ENCODE results near the gene IFNL1. TPM values are rescaled to one million over a fixed set of nuclear protein-coding genes. Genes with fewer than 3 reads are reported as not detected.

The IFNL1 gene
- total RNA-seq, 2 donors from 2014 or later = not detected

DNA sequence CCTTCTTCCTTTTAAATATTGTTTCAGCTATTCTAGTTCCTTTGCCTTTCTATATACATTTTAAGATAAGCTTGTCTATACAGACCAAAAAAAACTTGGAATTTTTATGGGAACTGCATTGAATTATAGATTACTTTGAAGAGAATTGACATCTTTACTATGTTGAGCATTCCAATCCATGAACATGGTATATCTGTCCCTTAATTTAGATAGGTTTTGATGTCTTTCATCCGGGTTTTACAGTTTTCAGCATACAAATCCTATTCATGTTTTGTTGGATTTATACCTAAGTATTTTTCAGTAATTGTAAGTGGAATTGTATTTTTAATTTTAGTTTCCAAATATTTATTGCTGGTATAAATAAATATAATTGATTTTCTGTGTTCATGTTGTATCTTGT lies 12.2 kb upstream of the IFNL1 start:
- H3K27ac Mint-ChIP-seq = no peak overlapping the region
- DNase-seq (no peak), ATAC-seq (no peak)
- peaks cover 5% of the 10 kb centered on the region for H3K36me3 Mint-ChIP-seq (ENCODE audit: low read depth)
- no peaks in the 10 kb centered on the region for H3K4me1 Mint-ChIP-seq
- no peak overlapping the region for H3K4me3 Mint-ChIP-seq
- H3K27me3 Mint-ChIP-seq = peaks cover 12% of the 10 kb centered on the region
- no peaks in the 10 kb centered on the region for H3K9me3 ChIP-seq (ENCODE audit: control insufficient read depth, low read length, poor library complexity, severe bottlenecking)

DNA sequence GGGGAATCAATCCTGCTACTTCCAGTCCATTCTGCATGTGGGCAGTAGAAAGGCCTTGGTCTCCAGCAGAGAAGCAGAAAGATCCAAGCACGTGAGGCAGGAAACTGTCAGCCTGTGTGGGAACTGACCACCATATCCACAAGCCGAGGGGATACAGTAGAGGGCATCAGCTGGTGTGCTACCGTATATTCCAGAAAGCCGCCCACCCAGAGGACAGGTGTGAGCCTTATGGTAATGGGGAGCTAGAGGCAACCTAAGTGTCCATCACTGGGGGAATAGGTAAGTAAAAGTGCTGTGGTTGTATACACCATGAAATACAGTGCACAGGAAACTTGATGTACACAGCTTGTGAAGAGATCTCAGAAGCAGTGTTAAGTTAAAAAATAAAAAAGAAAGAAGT lies 2.8 kb upstream of the IFNL1 start:
- Mint-ChIP-seq H3K4me3 (no peak overlapping the region), H3K4me1 (peaks cover 20% of the 10 kb centered on the region), H3K27ac (no peak overlapping the region), H3K27me3 (peaks cover 20% of the 10 kb centered on the region), H3K36me3 (ENCODE audit: low read depth) (no peaks in the 10 kb centered on the region)
- ATAC-seq (no peak), DNase-seq (no peak)
- no peaks in the 10 kb centered on the region for H3K9me3 ChIP-seq (ENCODE audit: control insufficient read depth, low read length, poor library complexity, severe bottlenecking)

DNA sequence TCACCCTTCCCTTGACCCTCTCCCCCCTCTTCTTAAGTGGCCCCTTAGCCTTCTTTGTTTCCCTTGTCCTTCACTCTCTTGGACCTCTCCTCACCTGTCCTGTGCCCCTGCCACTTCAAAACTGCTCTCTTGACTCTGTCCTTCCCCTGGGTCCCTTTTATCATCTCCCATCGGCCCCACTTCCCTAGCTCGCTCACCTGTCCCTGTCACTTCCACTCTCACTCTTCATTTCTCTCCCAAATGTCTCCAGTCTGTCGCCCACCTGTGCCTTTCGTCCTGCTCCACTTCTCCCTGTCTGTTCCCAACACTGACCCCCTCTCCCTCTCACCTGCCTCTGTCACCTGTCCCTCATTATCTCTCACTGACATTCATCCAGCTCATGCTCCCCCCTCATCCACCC lies 699 bp downstream of the IFNL1 start:
- peaks cover 24% of the 10 kb centered on the region for H3K4me1 Mint-ChIP-seq
- no peaks in the 10 kb centered on the region for H3K36me3 Mint-ChIP-seq (ENCODE audit: low read depth)
- H3K27ac Mint-ChIP-seq = peak overlapping the region; percentile 53
- H3K9me3 ChIP-seq (ENCODE audit: control insufficient read depth, low read length, poor library complexity, severe bottlenecking) = no peaks in the 10 kb centered on the region
- peaks cover 11% of the 10 kb centered on the region for H3K27me3 Mint-ChIP-seq
- ATAC-seq (no peak), DNase-seq (no peak)
- H3K4me3 Mint-ChIP-seq = no peak overlapping the region

DNA sequence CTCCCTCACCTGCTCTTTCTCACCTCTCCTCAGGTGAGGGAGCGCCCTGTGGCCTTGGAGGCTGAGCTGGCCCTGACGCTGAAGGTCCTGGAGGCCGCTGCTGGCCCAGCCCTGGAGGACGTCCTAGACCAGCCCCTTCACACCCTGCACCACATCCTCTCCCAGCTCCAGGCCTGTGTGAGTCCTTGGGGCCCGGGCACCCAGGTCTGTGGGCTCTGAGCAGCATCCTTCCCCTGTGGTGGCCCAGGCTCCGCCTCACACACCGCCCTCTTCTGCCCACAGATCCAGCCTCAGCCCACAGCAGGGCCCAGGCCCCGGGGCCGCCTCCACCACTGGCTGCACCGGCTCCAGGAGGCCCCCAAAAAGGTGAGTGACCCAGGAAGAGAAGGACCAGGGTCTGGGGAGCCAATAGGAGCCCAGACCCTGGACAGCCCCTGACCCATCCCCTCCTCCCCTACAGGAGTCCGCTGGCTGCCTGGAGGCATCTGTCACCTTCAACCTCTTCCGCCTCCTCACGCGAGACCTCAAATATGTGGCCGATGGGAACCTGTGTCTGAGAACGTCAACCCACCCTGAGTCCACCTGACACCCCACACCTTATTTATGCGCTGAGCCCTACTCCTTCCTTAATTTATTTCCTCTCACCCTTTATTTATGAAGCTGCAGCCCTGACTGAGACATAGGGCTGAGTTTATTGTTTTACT lies 1.9 kb downstream of the IFNL1 start:
- Mint-ChIP-seq H3K27ac (peak overlapping the region; percentile 61), H3K4me3 (peak overlapping the region; percentile 84), H3K36me3 (ENCODE audit: low read depth) (no peaks in the 10 kb centered on the region), H3K4me1 (peaks cover 24% of the 10 kb centered on the region), H3K27me3 (peaks cover 10% of the 10 kb centered on the region)
- DNase-seq (peak in 1 of 3 donors; percentile 27), ATAC-seq (peak; percentile 99)
- H3K9me3 ChIP-seq (ENCODE audit: control insufficient read depth, low read length, poor library complexity, severe bottlenecking) = no peaks in the 10 kb centered on the region

DNA sequence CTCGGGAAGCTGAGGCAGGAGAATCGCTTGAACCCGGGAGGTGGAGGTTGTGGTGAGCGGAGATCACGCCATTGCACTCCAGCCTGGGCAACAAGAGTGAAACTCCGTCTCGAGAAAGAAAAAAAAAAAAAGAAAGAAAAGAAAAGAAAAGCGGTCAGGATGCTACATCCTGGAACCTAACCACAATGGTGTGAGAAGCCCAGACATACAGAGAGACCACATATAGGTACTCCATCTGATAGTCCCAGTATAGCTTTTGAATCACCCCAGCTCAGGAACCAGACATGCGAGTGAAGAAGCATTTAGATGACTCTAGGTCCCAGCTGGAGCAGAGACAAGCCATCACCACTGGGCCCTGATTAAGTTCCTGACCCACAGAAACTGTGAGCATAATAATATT lies 3.2 kb downstream of the IFNL1 start:
- no peaks in the 10 kb centered on the region for H3K9me3 ChIP-seq (ENCODE audit: control insufficient read depth, low read length, poor library complexity, severe bottlenecking)
- peaks cover 22% of the 10 kb centered on the region for H3K4me1 Mint-ChIP-seq
- H3K27ac Mint-ChIP-seq = no peak overlapping the region
- DNase-seq (no peak), ATAC-seq (no peak)
- no peaks in the 10 kb centered on the region for H3K36me3 Mint-ChIP-seq (ENCODE audit: low read depth)
- H3K4me3 Mint-ChIP-seq = no peak overlapping the region
- peaks cover under 1% of the 10 kb centered on the region for H3K27me3 Mint-ChIP-seq

DNA sequence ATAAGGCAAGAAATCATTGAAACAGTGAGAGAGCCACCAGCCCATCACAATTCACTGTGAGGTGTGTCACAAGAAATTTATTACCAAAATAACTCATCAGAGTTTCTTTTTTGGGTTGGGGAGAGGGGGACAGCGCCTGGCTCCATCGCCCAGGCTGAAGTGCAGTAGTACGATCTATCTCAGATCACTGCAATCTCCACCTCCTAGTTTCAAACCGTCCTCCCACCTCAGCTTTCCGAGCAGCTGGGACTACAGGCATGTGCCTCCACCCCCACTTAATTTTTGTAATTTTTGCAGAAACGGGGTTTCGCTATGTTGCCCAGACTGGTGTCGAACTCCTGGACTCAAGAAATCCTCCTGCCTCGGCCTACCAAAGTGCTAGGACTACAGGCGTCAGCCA lies 3.6 kb downstream of the IFNL1 start:
- DNase-seq (no peak), ATAC-seq (no peak)
- Mint-ChIP-seq H3K4me1 (peaks cover 22% of the 10 kb centered on the region), H3K27me3 (no peaks in the 10 kb centered on the region), H3K4me3 (no peak overlapping the region), H3K27ac (no peak overlapping the region), H3K36me3 (ENCODE audit: low read depth) (no peaks in the 10 kb centered on the region)
- no peaks in the 10 kb centered on the region for H3K9me3 ChIP-seq (ENCODE audit: control insufficient read depth, low read length, poor library complexity, severe bottlenecking)

DNA sequence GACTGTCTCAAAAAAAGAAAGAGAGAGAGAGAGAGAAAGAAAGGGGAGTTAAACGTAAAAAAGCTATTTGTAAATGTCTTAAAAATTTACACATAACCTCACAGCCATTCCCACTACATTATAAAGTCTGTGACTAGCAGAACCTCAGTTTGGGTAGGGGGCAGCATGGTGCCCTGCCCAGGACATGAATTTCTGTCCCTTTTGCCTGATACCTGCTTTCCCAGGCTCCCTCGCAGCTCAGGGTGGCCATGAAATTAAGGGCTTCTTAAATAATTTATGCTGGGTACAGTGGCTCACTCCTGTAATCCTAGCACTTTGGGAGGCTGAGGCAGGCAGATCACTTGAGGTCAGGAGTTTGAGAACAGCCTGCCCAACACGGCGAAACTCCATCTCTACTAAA lies 4.8 kb downstream of the IFNL1 start:
- Mint-ChIP-seq H3K4me3 (no peak overlapping the region), H3K4me1 (peaks cover 22% of the 10 kb centered on the region), H3K27me3 (no peaks in the 10 kb centered on the region), H3K36me3 (ENCODE audit: low read depth) (no peaks in the 10 kb centered on the region), H3K27ac (no peak overlapping the region)
- DNase-seq (no peak), ATAC-seq (no peak)
- H3K9me3 ChIP-seq (ENCODE audit: control insufficient read depth, low read length, poor library complexity, severe bottlenecking) = no peaks in the 10 kb centered on the region

DNA sequence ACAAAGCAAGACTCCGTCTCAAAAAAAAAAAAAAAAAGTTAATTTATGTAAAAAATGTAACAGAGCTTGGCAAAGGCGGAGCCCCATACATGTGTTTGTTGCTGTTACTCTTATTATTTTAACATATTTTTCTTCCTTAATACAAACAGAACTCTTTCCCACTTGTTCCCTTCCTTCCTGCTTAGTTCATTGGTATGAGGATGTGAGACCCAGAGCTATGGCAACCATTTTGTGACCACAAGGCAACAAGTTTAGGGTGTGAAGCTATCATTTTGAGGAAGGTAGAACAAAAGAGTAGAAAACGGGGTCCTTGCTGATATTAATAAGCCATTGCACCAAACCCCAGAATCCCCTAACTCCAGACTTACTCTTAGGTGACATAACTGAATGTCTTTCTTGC lies 5.4 kb downstream of the IFNL1 start:
- Mint-ChIP-seq H3K4me1 (peaks cover 19% of the 10 kb centered on the region), H3K4me3 (no peak overlapping the region), H3K27ac (no peak overlapping the region), H3K27me3 (no peaks in the 10 kb centered on the region), H3K36me3 (ENCODE audit: low read depth) (peaks cover 2% of the 10 kb centered on the region)
- no peak for DNase-seq
- no peak for ATAC-seq
- no peaks in the 10 kb centered on the region for H3K9me3 ChIP-seq (ENCODE audit: control insufficient read depth, low read length, poor library complexity, severe bottlenecking)

DNA sequence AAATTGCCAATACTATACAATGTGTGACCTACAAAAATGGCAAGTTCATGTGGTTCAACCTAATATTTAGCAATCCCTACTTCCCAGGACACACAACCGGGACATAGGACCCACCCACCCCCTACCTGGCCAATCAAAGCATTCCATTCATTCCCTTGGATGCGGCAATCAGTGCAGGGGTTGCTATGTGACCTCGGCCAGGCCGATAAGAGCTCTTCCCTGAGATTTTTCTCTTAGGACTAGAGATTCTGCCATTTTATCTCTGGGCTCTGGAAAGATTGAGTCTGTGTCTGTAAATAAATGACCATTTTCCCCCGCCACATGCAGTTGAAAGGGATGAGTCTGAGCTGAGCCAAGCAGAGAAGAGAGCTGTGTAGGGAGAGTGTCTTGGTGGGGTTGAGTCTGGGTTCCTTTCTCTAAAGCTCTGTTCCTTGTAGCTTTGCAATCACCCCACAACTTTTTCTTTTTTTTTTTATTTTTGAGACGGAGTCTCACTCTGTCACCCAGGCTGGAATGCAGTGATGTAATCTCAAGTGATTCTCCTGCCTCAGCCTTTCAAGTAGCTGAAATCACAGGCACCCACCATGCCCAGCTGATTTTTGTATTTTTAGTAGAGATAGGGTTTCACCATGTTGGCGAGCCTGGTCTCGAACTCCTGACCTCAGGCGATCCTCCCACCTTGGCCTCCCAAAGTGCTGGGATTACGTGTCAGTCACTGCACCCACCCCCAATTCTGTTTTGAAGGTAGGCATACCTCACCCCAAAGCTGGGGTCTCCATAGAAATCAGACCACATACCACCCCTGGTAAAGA lies 7.4 kb downstream of the IFNL1 start:
- Mint-ChIP-seq H3K27ac (peak overlapping the region; percentile 2), H3K4me1 (peaks cover 8% of the 10 kb centered on the region), H3K27me3 (no peaks in the 10 kb centered on the region), H3K36me3 (ENCODE audit: low read depth) (peaks cover 5% of the 10 kb centered on the region), H3K4me3 (no peak overlapping the region)
- ATAC-seq (no peak), DNase-seq (no peak)
- no peaks in the 10 kb centered on the region for H3K9me3 ChIP-seq (ENCODE audit: control insufficient read depth, low read length, poor library complexity, severe bottlenecking)

DNA sequence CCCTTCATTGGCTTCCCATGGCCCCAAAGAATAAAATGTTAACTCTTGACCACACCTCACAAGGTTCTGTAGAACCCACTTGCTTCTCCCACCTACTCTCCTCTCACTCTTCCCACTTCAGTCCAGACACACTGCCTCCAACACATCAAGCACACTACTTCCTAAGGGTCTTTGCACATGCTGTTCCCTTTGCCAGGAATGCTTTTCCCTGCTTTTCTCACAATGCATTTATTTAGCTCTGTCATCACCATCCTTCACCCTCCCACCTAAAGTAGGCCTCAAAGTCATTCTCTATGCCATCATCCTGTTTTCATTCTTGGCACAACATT lies 7.9 kb downstream of the IFNL1 start:
- H3K36me3 Mint-ChIP-seq (ENCODE audit: low read depth) = peaks cover 7% of the 10 kb centered on the region
- no peak for DNase-seq
- peak overlapping the region; percentile 2 for H3K27ac Mint-ChIP-seq
- ATAC-seq = no peak
- peaks cover 10% of the 10 kb centered on the region for H3K4me1 Mint-ChIP-seq
- no peaks in the 10 kb centered on the region for H3K9me3 ChIP-seq (ENCODE audit: control insufficient read depth, low read length, poor library complexity, severe bottlenecking)
- H3K4me3 Mint-ChIP-seq = no peak overlapping the region
- H3K27me3 Mint-ChIP-seq = no peaks in the 10 kb centered on the region

DNA sequence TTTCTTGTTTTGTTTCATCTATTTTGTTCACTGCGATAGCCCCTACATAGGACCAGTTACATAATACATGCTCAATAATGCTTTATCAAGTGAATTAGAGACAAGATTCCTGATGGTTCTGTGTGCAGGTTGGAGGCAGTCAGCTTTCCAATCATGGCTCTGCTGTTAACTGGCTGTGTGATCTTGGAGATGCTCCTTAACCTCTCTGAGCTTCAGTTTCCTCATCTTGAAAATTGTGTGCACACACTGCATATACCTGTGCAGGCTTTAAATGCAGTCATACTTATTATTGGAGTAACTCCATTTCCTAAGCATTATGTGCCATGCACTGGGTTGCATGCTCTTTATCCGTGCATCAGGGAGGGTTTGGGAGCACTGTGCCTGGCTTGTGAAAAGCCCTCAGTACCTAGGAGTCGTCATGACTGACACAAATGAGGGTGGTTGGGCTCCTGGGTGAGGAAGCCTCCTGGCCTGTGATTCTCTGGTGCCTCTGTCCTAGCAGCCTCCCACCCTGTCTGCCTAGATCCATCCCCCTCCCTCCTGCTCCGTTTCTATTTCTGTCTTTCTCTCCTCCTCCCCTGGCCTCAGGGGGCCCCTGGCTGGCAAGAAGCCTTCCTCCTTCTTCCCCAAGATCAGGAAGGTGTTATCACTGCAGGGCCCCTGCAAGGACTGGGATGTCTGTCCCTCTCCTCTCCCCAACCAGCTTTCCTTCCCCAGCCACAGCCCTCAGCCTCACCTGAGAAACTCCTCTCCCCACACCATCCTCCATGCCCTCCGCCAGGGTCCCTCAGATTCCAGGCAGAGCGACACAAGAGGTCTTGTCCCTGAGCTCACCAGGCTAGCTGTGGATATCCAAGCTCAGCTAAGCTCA lies 8.7 kb downstream of the IFNL1 start:
- ATAC-seq = no peak
- H3K4me1 Mint-ChIP-seq = peaks cover 10% of the 10 kb centered on the region
- H3K9me3 ChIP-seq (ENCODE audit: control insufficient read depth, low read length, poor library complexity, severe bottlenecking) = no peaks in the 10 kb centered on the region
- peak overlapping the region; percentile 60 for H3K27ac Mint-ChIP-seq
- H3K36me3 Mint-ChIP-seq (ENCODE audit: low read depth) = peaks cover 7% of the 10 kb centered on the region
- no peaks in the 10 kb centered on the region for H3K27me3 Mint-ChIP-seq
- no peak for DNase-seq
- H3K4me3 Mint-ChIP-seq = no peak overlapping the region

DNA sequence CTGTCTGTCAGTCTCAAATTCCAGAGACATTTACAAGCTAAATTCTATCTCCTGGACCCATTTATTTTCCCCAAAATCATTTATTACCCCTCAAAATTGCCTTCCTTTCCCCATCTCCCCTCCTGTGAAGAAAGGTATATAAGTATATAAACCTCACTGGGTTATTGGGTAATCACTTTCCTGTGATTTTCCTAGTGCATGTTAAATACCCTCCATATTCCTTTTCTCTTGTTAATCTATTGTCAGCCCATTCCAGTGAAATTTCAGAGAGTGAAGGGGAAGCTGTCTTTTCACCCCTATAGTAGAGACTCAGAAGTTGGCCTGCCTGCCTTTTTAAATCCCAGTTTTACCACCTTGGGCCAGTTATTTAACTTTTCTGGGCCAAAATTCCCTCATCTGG lies 9.9 kb downstream of the IFNL1 start:
- H3K27me3 Mint-ChIP-seq = no peaks in the 10 kb centered on the region
- H3K36me3 Mint-ChIP-seq (ENCODE audit: low read depth) = peaks cover 9% of the 10 kb centered on the region
- H3K4me1 Mint-ChIP-seq = peaks cover 10% of the 10 kb centered on the region
- H3K27ac Mint-ChIP-seq = no peak overlapping the region
- no peak for DNase-seq
- H3K4me3 Mint-ChIP-seq = no peak overlapping the region
- ATAC-seq = no peak
- no peaks in the 10 kb centered on the region for H3K9me3 ChIP-seq (ENCODE audit: control insufficient read depth, low read length, poor library complexity, severe bottlenecking)

DNA sequence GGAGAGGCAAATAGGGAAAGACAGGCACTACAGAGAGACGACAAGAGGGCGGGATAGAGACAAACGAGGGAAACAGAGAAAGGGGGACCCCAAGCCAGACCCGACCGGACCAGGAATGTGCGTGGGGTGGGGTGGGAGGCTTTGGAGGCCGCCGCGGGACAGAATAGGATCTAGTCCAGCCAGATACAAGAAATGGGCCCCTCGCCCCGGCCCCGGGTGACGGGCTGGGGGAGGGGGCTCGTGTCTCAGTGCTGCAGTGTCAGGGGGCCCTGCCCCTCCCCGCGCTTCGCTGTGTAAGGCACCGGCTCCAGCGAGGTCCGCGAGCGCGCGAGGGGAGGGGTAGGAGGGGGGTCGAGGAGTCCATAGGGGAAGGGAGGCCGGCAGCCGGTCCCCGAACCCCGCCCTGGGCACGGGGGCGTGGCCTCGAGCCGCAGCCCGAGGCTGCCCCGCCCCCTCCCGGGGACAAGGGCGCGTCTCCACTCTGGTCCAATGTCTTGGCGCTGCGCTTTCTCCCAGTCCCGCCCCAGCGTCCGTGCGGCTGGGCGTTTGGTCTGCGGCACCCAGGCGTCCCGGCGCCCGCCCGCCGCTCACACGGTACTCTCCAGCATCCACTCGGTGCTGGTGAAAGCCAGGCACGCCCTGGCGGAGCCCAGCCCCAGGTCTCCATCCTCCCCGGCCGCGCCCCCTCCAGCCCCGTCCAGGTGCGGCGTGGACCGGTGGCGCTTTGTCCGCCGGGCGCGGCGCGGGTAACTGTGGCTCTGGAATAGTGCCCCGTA lies 11.0 kb downstream of the IFNL1 start:
- Mint-ChIP-seq H3K4me1 (peaks cover 10% of the 10 kb centered on the region), H3K27ac (no peak overlapping the region), H3K4me3 (no peak overlapping the region), H3K27me3 (no peaks in the 10 kb centered on the region), H3K36me3 (ENCODE audit: low read depth) (peaks cover 12% of the 10 kb centered on the region)
- peak; percentile 14 for ATAC-seq
- no peak for DNase-seq
- no peaks in the 10 kb centered on the region for H3K9me3 ChIP-seq (ENCODE audit: control insufficient read depth, low read length, poor library complexity, severe bottlenecking)

Data from T-helper 17 cell (primary cell).